K562 (cell line): Measurements from ENCODE around the gene ZNF544. TPM values are rescaled to one million over a fixed set of nuclear protein-coding genes. Genes with fewer than 3 reads are reported as not detected.
A peak's percentile ranks its signal among the peaks of the same experiment; 100 is the strongest.

ENCODE experiments used
- CHD4 ChIP-seq: fragments of 200-600 bp; sonication (generic); IDR thresholded peaks from 3 replicates; pipeline ENCODE4 v1.6.1; 2012; ENCODE audit warnings: low read depth, mild to moderate bottlenecking, mixed read lengths, low read length, inconsistent platforms; ENCODE audit not compliant: insufficient read depth, insufficient replicate concordance, poor library complexity, severe bottlenecking
- ETV1 ChIP-seq: fragments of 450-650 bp; conservative IDR thresholded peaks from 2 replicates; pipeline ENCODE4 v1.6.1; 2016; ENCODE audit warnings: missing genetic modification characterization, control low read depth, low read depth, missing compliant biosample characterization
- JUNB ChIP-seq: fragments of 450-650 bp; formaldehyde crosslinking; conservative IDR thresholded peaks from 2 replicates; pipeline ENCODE4 v1.4.0; 2020; ENCODE audit warnings: mild to moderate bottlenecking
- JUND ChIP-seq, 2 experiments: IDR thresholded peaks; 2 replicates in 1 of 2; 3 replicates in 1 of 2; pipeline ENCODE4 v1.6.1; 2011; ENCODE audit warnings: borderline replicate concordance in 2 of 2, low read depth in 2 of 2, low read length in 2 of 2, improper control_type of control experiment in 1 of 2, missing biosample characterization in 1 of 2, missing genetic modification characterization in 1 of 2, missing genetic modification reagents in 1 of 2
- KDM4B ChIP-seq, 2 experiments: fragments of 450-650 bp in 1 of 2; sonication (generic) in 1 of 2; IDR thresholded peaks; 2 replicates each; pipeline ENCODE4 v1.6.1; 2016 to 2017; ENCODE audit warnings: borderline replicate concordance in 2 of 2, antibody characterized with exemption in 1 of 2, low read depth in 1 of 2, mild to moderate bottlenecking in 1 of 2
- MEF2A ChIP-seq: IDR thresholded peaks from 2 replicates; pipeline ENCODE4 v1.6.1; 2011; ENCODE audit warnings: low read depth, mild to moderate bottlenecking, low read length, moderate library complexity; ENCODE audit not compliant: control insufficient read depth
- MTF1 ChIP-seq: fragments of 250-450 bp; sonication (Bioruptor Pico); IDR thresholded peaks from 2 replicates; pipeline ENCODE4 v1.9.0; 2021; ENCODE audit warnings: moderate library complexity, mild to moderate bottlenecking, inconsistent platforms, borderline replicate concordance
- NFYB ChIP-seq: IDR thresholded peaks from 2 replicates; pipeline ENCODE4 v1.6.1; 2011; ENCODE audit warnings: mild to moderate bottlenecking, moderate library complexity; ENCODE audit not compliant: insufficient read length; ENCODE audit errors: extremely low read depth
- POLR2A ChIP-seq: fragments of 450-650 bp; conservative IDR thresholded peaks from 2 replicates; pipeline ENCODE4 v1.6.1; 2016
- SETDB1 ChIP-seq: IDR thresholded peaks from one replicate; pipeline ENCODE4 v1.6.1; 2012; ENCODE audit warnings: low read length, control low read depth, inconsistent platforms
- SUPT5H ChIP-seq: fragments of 450-650 bp; IDR thresholded peaks from 2 replicates; pipeline ENCODE4 v1.6.1; 2016
- XRCC3 ChIP-seq: fragments of 450-650 bp; IDR thresholded peaks from 2 replicates; pipeline ENCODE4 v1.6.1; 2017; ENCODE audit warnings: mild to moderate bottlenecking, moderate library complexity
- YBX1 ChIP-seq: fragments of 450-650 bp; IDR thresholded peaks from 2 replicates; pipeline ENCODE4 v1.7.1; 2016; ENCODE audit warnings: mild to moderate bottlenecking
- ZBTB17 ChIP-seq: fragments of 450-650 bp; formaldehyde crosslinking; IDR thresholded peaks from 2 replicates; pipeline ENCODE4 v1.4.0; 2020; ENCODE audit warnings: mild to moderate bottlenecking
- polyA plus RNA-seq, 8 experiments: library from polyadenylated mRNA; depleted of rRNA in 4 of 8; stranded (reverse) in 5 of 8; unstranded in 3 of 8; fragments of >200 nt; fragmentation: Nextera tagmentation in 2 of 8; fragmentation: Illumina TruSeq in 1 of 8; extraction: Ambion mirVana in 2 of 8; extraction: Trizol in 1 of 8; gene quantifications; 2 replicates each; pipeline versions ENCODE4 v1.2.1 to v1.2.3, GENCODE V29; 2011 to 2014; ENCODE audit warnings: inconsistent platforms in 1 of 8, missing spikeins in 1 of 8
- total RNA-seq, 7 experiments: library from RNA; depleted of rRNA in 6 of 7; stranded (reverse); fragments of >200 nt in 6 of 7; fragmentation: Illumina TruSeq in 2 of 7; extraction: Trizol in 2 of 7; gene quantifications; 2 replicates each; pipeline versions ENCODE4 v1.2.1 to v1.2.3, GENCODE V29; 2011 to 2021; ENCODE audit warnings: low replicate concordance in 1 of 7
- TF ChIP-seq, protein P1 (sequence below): sonication (generic); formaldehyde crosslinking; IDR thresholded peaks from 2 replicates; pipeline ENCODE4 v1.8.0; 2022; ENCODE audit warnings: mild to moderate bottlenecking, missing genetic modification reagents
- TF ChIP-seq, protein P2 (sequence below): fragments of 250-450 bp; sonication (Bioruptor Pico); IDR thresholded peaks from 2 replicates; pipeline ENCODE4 v1.8.0; 2021; ENCODE audit warnings: borderline replicate concordance, mild to moderate bottlenecking, moderate library complexity; ENCODE audit not compliant: poor library complexity, severe bottlenecking
- TF ChIP-seq, protein P3 (sequence below): fragments of 150-350 bp; IDR thresholded peaks from 2 replicates; pipeline ENCODE4 v1.6.1; 2014; ENCODE audit warnings: low read depth, mild to moderate bottlenecking, low read length, borderline replicate concordance
- TF ChIP-seq, protein P4 (sequence below): fragments of 250-450 bp; sonication (Bioruptor Pico); IDR thresholded peaks from 2 replicates; pipeline ENCODE4 v1.4.0; 2020; ENCODE audit warnings: borderline replicate concordance
- TF ChIP-seq, protein P5 (sequence below): sonication (generic); formaldehyde crosslinking; IDR thresholded peaks from 2 replicates; pipeline ENCODE4 v1.8.1; 2022; ENCODE audit warnings: missing genetic modification reagents

Gene ZNF544
- total and polyA plus RNA-seq, 9 of the 15 experiments (the other 6 are each of a cell fraction or from before 2014, with no cell fraction given): 23.6 to 59.0 (median 41.4) TPM

DNA sequence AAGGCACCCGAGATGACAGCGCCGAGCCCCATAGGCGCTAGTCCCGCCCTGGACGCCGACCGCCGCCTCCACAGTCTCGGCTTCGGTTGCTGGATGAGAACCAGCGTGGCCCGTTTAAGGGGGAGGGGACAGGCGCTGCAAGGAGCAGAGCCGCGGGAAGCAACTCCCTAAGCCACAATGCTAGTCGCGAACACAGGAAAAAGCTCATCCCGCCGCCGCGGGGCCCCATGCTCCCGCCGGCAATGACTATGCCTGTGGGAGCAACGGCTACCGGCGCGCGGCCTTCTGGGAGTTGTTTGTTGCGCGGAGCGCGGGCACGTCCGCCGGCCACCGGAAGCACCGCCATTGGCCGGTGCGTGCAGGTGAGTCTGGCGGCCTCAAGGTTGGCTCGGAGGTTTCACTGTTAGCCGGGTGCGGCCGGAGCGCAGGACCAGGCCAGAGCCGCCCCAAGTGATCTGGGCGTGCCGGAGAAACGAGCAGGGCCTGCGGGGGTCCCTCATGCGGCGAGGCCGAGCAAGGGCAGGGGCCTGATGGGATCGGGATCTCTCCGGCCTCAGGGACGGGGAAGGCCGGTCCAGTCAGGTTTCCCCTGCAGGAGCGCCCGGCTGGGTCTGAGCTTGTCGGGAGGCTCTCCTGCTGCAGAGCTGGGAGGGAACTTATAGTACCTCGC lies at the start of gene ZNF544 (continued):
- TF ChIP-seq SETDB1 (no peak), ETV1 (tag) (peak; percentile 86), JUNB (no peak), ZBTB17 (0 out of 2 replicates have a peak, but pooled peaks have one; percentile 44), YBX1 (no peak), NFYB (no peak), POLR2A (peak; percentile 95), MEF2A (no peak), XRCC3 (no peak), KDM4B (IDR thresholded peaks at IDR 0.05; ENCODE audit: borderline replicate concordance in 2 of 2, low read depth in 1 of 2) (no peak), JUND (IDR thresholded peaks at IDR 0.05; ENCODE audit: borderline replicate concordance, low read depth, low read length) (peak; percentile 47; the same call in 1 of the 2 replicates), JUND (tag; IDR thresholded peaks at IDR 0.05; ENCODE audit: borderline replicate concordance, low read depth, low read length) (peak; percentile 29; the same call in 1 of the 3 replicates), MTF1 (CRISPR knock-in tag) (no peak), SUPT5H (peak; percentile 91), CHD4 (no peak)
- TF ChIP-seq, protein P1, sequence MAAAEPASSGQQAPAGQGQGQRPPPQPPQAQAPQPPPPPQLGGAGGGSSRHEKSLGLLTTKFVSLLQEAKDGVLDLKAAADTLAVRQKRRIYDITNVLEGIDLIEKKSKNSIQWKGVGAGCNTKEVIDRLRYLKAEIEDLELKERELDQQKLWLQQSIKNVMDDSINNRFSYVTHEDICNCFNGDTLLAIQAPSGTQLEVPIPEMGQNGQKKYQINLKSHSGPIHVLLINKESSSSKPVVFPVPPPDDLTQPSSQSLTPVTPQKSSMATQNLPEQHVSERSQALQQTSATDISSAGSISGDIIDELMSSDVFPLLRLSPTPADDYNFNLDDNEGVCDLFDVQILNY: no peak
- TF ChIP-seq, protein P2, sequence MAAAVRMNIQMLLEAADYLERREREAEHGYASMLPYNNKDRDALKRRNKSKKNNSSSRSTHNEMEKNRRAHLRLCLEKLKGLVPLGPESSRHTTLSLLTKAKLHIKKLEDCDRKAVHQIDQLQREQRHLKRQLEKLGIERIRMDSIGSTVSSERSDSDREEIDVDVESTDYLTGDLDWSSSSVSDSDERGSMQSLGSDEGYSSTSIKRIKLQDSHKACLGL (CRISPR knock-in tag): no peak
- TF ChIP-seq, protein P3, sequence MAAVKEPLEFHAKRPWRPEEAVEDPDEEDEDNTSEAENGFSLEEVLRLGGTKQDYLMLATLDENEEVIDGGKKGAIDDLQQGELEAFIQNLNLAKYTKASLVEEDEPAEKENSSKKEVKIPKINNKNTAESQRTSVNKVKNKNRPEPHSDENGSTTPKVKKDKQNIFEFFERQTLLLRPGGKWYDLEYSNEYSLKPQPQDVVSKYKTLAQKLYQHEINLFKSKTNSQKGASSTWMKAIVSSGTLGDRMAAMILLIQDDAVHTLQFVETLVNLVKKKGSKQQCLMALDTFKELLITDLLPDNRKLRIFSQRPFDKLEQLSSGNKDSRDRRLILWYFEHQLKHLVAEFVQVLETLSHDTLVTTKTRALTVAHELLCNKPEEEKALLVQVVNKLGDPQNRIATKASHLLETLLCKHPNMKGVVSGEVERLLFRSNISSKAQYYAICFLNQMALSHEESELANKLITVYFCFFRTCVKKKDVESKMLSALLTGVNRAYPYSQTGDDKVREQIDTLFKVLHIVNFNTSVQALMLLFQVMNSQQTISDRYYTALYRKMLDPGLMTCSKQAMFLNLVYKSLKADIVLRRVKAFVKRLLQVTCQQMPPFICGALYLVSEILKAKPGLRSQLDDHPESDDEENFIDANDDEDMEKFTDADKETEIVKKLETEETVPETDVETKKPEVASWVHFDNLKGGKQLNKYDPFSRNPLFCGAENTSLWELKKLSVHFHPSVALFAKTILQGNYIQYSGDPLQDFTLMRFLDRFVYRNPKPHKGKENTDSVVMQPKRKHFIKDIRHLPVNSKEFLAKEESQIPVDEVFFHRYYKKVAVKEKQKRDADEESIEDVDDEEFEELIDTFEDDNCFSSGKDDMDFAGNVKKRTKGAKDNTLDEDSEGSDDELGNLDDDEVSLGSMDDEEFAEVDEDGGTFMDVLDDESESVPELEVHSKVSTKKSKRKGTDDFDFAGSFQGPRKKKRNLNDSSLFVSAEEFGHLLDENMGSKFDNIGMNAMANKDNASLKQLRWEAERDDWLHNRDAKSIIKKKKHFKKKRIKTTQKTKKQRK: no peak
- TF ChIP-seq, protein P4, sequence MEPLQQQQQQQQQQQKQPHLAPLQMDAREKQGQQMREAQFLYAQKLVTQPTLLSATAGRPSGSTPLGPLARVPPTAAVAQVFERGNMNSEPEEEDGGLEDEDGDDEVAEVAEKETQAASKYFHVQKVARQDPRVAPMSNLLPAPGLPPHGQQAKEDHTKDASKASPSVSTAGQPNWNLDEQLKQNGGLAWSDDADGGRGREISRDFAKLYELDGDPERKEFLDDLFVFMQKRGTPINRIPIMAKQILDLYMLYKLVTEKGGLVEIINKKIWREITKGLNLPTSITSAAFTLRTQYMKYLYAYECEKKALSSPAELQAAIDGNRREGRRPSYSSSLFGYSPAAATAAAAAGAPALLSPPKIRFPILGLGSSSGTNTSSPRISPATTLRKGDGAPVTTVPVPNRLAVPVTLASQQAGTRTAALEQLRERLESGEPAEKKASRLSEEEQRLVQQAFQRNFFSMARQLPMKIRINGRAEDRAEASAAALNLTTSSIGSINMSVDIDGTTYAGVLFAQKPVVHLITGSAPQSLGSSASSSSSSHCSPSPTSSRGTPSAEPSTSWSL (CRISPR knock-in tag): no peak
- TF ChIP-seq, protein P5, sequence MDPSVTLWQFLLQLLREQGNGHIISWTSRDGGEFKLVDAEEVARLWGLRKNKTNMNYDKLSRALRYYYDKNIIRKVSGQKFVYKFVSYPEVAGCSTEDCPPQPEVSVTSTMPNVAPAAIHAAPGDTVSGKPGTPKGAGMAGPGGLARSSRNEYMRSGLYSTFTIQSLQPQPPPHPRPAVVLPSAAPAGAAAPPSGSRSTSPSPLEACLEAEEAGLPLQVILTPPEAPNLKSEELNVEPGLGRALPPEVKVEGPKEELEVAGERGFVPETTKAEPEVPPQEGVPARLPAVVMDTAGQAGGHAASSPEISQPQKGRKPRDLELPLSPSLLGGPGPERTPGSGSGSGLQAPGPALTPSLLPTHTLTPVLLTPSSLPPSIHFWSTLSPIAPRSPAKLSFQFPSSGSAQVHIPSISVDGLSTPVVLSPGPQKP: no peak
